Keratinocyte (primary cell): ENCODE measurements around the gene ALDOA.

Source experiments
- EZH2 ChIP-seq: IDR thresholded peaks from one replicate; pipeline ENCODE4 v1.6.1; 2012; ENCODE audit warnings: inconsistent platforms, mild to moderate bottlenecking, low read length, moderate library complexity
- TF ChIP-seq, protein P1 (sequence below), 3 experiments: IDR thresholded peaks in 1 of 3; conservative IDR thresholded peaks in 1 of 3; optimal IDR thresholded peaks in 1 of 3; 2 replicates in 2 of 3; 3 replicates in 1 of 3; pipeline versions ENCODE3 to v1.5.1; 2011; ENCODE audit warnings: low read length in 3 of 3, mild to moderate bottlenecking in 3 of 3, moderate library complexity in 2 of 3, control low read depth in 1 of 3, inconsistent platforms in 1 of 3; ENCODE audit not compliant: insufficient read depth in 2 of 3; ENCODE audit errors: extremely low read depth in 1 of 3

DNA sequence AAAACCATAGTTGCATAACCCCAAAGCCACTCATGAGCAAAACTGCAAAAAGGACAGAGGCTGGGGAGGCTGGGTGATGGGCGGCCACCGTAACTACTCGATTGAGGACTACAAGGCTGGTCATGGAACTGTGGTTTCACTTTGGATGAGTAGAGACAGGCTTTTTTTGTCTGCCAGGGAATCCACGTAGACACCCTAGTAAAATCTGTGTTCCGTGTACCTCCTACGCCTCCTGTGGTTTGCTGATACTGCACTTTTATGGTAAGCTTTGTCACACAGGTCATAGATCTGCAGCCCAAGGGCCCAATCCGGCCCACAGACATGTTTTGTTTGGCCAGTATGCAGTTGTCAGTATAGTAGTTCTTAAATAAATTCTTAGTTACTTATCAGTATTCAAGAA, 32.3 kb upstream of the ALDOA start:
- no peak for TF ChIP-seq EZH2
- TF ChIP-seq, protein P1, sequence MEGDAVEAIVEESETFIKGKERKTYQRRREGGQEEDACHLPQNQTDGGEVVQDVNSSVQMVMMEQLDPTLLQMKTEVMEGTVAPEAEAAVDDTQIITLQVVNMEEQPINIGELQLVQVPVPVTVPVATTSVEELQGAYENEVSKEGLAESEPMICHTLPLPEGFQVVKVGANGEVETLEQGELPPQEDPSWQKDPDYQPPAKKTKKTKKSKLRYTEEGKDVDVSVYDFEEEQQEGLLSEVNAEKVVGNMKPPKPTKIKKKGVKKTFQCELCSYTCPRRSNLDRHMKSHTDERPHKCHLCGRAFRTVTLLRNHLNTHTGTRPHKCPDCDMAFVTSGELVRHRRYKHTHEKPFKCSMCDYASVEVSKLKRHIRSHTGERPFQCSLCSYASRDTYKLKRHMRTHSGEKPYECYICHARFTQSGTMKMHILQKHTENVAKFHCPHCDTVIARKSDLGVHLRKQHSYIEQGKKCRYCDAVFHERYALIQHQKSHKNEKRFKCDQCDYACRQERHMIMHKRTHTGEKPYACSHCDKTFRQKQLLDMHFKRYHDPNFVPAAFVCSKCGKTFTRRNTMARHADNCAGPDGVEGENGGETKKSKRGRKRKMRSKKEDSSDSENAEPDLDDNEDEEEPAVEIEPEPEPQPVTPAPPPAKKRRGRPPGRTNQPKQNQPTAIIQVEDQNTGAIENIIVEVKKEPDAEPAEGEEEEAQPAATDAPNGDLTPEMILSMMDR (optimal IDR thresholded peaks at IDR 0.05 in 1 of 3, IDR thresholded peaks at IDR 0.05 in 1 of 3, conservative IDR thresholded peaks at IDR 0.05 in 1 of 3; ENCODE audit: extremely low read depth in 1 of 3, insufficient read depth in 2 of 3, low read length in 3 of 3), result no peak
